Liver (tissue), 9 donors: ENCODE results near the gene BCKDHA. TPM values are rescaled to one million over a fixed set of nuclear protein-coding genes. Genes with fewer than 3 reads are reported as not detected.

Experiments used
- DNase-seq: peaks from one replicate; pipeline ENCODE4 v3.0.0-alpha.2; 2017; ENCODE audit warnings: low spot score
- H3K27ac ChIP-seq, 2 donors: one replicate each; pipeline ENCODE4 v1.7.0; 2013; ENCODE audit warnings: inconsistent platforms in 2 of 2, low read length in 2 of 2, control low read depth in 1 of 2, low read depth in 1 of 2, mild to moderate bottlenecking in 1 of 2
- H3K27me3 ChIP-seq, 4 donors: one replicate each; pipeline versions ENCODE4 v1.6.1 to v1.7.0; 2013; ENCODE audit warnings: low read length in 3 of 4, inconsistent platforms in 1 of 4, mild to moderate bottlenecking in 1 of 4, moderate library complexity in 1 of 4; ENCODE audit not compliant: control insufficient read depth in 4 of 4, insufficient read depth in 4 of 4
- H3K36me3 ChIP-seq, 4 donors: one replicate each; pipeline versions ENCODE4 v1.6.1 to v1.7.0; 2013; ENCODE audit warnings: low read length in 3 of 4, mild to moderate bottlenecking in 3 of 4, low read depth in 1 of 4, moderate library complexity in 1 of 4; ENCODE audit not compliant: control insufficient read depth in 4 of 4, insufficient read depth in 3 of 4
- H3K4me1 ChIP-seq, 4 donors: one replicate each; pipeline versions ENCODE4 v1.6.1 to v1.7.0; 2013; ENCODE audit warnings: low read length in 3 of 4, mild to moderate bottlenecking in 3 of 4, moderate library complexity in 1 of 4; ENCODE audit not compliant: control insufficient read depth in 4 of 4, insufficient read depth in 4 of 4
- H3K4me3 ChIP-seq, 3 donors: one replicate each; pipeline versions ENCODE4 v1.6.1 to v1.7.0; 2013; ENCODE audit warnings: low read length in 3 of 3, control low read depth in 1 of 3, low read depth in 1 of 3, mild to moderate bottlenecking in 1 of 3
- H3K9ac ChIP-seq, 2 donors: one replicate each; pipeline ENCODE4 v1.7.0; 2013; ENCODE audit warnings: low read length in 2 of 2, mild to moderate bottlenecking in 2 of 2, moderate library complexity in 2 of 2, control low read depth in 1 of 2, low read depth in 1 of 2
- H3K9me3 ChIP-seq, 4 donors: one replicate each; pipeline versions ENCODE4 v1.6.1 to v1.7.0; 2013; ENCODE audit warnings: low read length in 3 of 4; ENCODE audit not compliant: control insufficient read depth in 4 of 4
- ATF3 ChIP-seq: IDR thresholded peaks from 2 replicates; pipeline ENCODE4 v1.6.1; 2016; ENCODE audit warnings: antibody characterized with exemption
- EGR1 ChIP-seq, 2 donors: IDR thresholded peaks; 2 replicates each; pipeline ENCODE4 v1.6.1; 2016 to 2018; ENCODE audit warnings: antibody characterized with exemption in 2 of 2, low read depth in 2 of 2
- GABPA ChIP-seq, 2 donors: IDR thresholded peaks in 1 of 2; conservative IDR thresholded peaks in 1 of 2; 2 replicates each; pipeline ENCODE4 v1.6.1; 2016; ENCODE audit warnings: antibody characterized with exemption in 2 of 2, mild to moderate bottlenecking in 1 of 2, moderate library complexity in 1 of 2
- HNF4A ChIP-seq, 2 donors: conservative IDR thresholded peaks; 2 replicates each; pipeline ENCODE4 v1.6.1; 2016; ENCODE audit warnings: antibody characterized with exemption in 2 of 2, mild to moderate bottlenecking in 2 of 2
- HNF4G ChIP-seq: IDR thresholded peaks from 2 replicates; pipeline ENCODE4 v1.6.1; 2016; ENCODE audit warnings: antibody characterized with exemption
- JUND ChIP-seq, 2 donors: IDR thresholded peaks; 2 replicates each; pipeline ENCODE4 v1.6.1; 2016; ENCODE audit warnings: antibody characterized with exemption in 2 of 2
- NR2F2 ChIP-seq: IDR thresholded peaks from 2 replicates; pipeline ENCODE4 v1.6.1; 2016; ENCODE audit warnings: antibody characterized with exemption
- RAD21 ChIP-seq, 2 donors: IDR thresholded peaks; 2 replicates each; pipeline ENCODE4 v1.6.1; 2016; ENCODE audit warnings: antibody characterized with exemption in 2 of 2, mild to moderate bottlenecking in 2 of 2
- RXRA ChIP-seq, 2 donors: IDR thresholded peaks; 2 replicates each; pipeline ENCODE4 v1.6.1; 2017 to 2018; ENCODE audit warnings: antibody characterized with exemption in 2 of 2, mild to moderate bottlenecking in 1 of 2
- SP1 ChIP-seq: IDR thresholded peaks from 2 replicates; pipeline ENCODE4 v1.6.1; 2018; ENCODE audit warnings: antibody characterized with exemption, mild to moderate bottlenecking
- TAF1 ChIP-seq: conservative IDR thresholded peaks from 2 replicates; pipeline ENCODE4 v1.6.1; 2016; ENCODE audit warnings: antibody characterized with exemption, mild to moderate bottlenecking
- YY1 ChIP-seq: IDR thresholded peaks from 2 replicates; pipeline ENCODE4 v1.6.1; 2016; ENCODE audit warnings: antibody characterized with exemption, mild to moderate bottlenecking
- WGBS: extraction: QIAGEN DNeasy Blood & Tissue Kit; methylation state at CpG from one replicate; pipeline ENCODE4 v1.1.7; 2013; 5-methylcytosine and 5-hydroxymethylcytosine counted together
- polyA plus RNA-seq, 2 donors: library from polyadenylated mRNA; stranded (reverse) in 1 of 2; unstranded in 1 of 2; fragments of 200-250 nt in 1 of 2; fragments of >200 nt in 1 of 2; fragmentation: Nextera tagmentation in 1 of 2; extraction: Ambion mirVana in 1 of 2; gene quantifications; one replicate each; pipeline versions ENCODE4 v1.2.1 to v1.2.3, GENCODE V29; 2013 to 2015
- total RNA-seq, 2 donors: library from RNA; depleted of rRNA; stranded (reverse); fragments of >200 nt; gene quantifications; one replicate each; pipeline ENCODE4 v1.2.3, GENCODE V29; 2014
- TF ChIP-seq, protein P1 (sequence below): IDR thresholded peaks from 2 replicates; pipeline ENCODE4 v1.6.1; 2016; ENCODE audit warnings: antibody characterized with exemption
- TF ChIP-seq, protein P2 (sequence below): IDR thresholded peaks from 2 replicates; pipeline ENCODE4 v1.6.1; 2016; ENCODE audit warnings: antibody characterized with exemption, mild to moderate bottlenecking
- TF ChIP-seq, protein P3 (sequence below): fragments of 150-350 bp; IDR thresholded peaks from 2 replicates; pipeline ENCODE4 v1.5.1; 2017; ENCODE audit warnings: improper control_type of control experiment, low read depth, low read length; ENCODE audit not compliant: missing input control
- donor health status: healthy.
- donor health status: healthy.
- donor health status: healthy.
- donor health status: healthy.
- donor health status: healthy.

The BCKDHA gene
- total and polyA plus RNA-seq, 4 donors = 38.5 to 91.4 (median 63.7) TPM

- WGBS = 78% methylated on average over 15 of the region's 15 CpGs
- no peak overlapping the region for H3K9ac ChIP-seq
- peaks cover 0 to 7% (median under 1%) of the 10 kb centered on the region in 4 donors for H3K36me3 ChIP-seq
- no peak for TF ChIP-seq HNF4A (conservative IDR thresholded peaks at IDR 0.05)
- no peak for TF ChIP-seq NR2F2
- no peak for TF ChIP-seq RXRA (IDR thresholded peaks at IDR 0.05)
- TF ChIP-seq SP1 = no peak
- no peak for TF ChIP-seq GABPA (IDR thresholded peaks at IDR 0.05 in 1 of 2, conservative IDR thresholded peaks at IDR 0.05 in 1 of 2)
- TF ChIP-seq, protein P1, sequence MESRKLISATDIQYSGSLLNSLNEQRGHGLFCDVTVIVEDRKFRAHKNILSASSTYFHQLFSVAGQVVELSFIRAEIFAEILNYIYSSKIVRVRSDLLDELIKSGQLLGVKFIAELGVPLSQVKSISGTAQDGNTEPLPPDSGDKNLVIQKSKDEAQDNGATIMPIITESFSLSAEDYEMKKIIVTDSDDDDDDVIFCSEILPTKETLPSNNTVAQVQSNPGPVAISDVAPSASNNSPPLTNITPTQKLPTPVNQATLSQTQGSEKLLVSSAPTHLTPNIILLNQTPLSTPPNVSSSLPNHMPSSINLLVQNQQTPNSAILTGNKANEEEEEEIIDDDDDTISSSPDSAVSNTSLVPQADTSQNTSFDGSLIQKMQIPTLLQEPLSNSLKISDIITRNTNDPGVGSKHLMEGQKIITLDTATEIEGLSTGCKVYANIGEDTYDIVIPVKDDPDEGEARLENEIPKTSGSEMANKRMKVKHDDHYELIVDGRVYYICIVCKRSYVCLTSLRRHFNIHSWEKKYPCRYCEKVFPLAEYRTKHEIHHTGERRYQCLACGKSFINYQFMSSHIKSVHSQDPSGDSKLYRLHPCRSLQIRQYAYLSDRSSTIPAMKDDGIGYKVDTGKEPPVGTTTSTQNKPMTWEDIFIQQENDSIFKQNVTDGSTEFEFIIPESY = no peak
- no peak for TF ChIP-seq TAF1
- no peak for TF ChIP-seq YY1
- TF ChIP-seq, protein P2, sequence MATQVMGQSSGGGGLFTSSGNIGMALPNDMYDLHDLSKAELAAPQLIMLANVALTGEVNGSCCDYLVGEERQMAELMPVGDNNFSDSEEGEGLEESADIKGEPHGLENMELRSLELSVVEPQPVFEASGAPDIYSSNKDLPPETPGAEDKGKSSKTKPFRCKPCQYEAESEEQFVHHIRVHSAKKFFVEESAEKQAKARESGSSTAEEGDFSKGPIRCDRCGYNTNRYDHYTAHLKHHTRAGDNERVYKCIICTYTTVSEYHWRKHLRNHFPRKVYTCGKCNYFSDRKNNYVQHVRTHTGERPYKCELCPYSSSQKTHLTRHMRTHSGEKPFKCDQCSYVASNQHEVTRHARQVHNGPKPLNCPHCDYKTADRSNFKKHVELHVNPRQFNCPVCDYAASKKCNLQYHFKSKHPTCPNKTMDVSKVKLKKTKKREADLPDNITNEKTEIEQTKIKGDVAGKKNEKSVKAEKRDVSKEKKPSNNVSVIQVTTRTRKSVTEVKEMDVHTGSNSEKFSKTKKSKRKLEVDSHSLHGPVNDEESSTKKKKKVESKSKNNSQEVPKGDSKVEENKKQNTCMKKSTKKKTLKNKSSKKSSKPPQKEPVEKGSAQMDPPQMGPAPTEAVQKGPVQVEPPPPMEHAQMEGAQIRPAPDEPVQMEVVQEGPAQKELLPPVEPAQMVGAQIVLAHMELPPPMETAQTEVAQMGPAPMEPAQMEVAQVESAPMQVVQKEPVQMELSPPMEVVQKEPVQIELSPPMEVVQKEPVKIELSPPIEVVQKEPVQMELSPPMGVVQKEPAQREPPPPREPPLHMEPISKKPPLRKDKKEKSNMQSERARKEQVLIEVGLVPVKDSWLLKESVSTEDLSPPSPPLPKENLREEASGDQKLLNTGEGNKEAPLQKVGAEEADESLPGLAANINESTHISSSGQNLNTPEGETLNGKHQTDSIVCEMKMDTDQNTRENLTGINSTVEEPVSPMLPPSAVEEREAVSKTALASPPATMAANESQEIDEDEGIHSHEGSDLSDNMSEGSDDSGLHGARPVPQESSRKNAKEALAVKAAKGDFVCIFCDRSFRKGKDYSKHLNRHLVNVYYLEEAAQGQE = no peak
- TF ChIP-seq, protein P3, sequence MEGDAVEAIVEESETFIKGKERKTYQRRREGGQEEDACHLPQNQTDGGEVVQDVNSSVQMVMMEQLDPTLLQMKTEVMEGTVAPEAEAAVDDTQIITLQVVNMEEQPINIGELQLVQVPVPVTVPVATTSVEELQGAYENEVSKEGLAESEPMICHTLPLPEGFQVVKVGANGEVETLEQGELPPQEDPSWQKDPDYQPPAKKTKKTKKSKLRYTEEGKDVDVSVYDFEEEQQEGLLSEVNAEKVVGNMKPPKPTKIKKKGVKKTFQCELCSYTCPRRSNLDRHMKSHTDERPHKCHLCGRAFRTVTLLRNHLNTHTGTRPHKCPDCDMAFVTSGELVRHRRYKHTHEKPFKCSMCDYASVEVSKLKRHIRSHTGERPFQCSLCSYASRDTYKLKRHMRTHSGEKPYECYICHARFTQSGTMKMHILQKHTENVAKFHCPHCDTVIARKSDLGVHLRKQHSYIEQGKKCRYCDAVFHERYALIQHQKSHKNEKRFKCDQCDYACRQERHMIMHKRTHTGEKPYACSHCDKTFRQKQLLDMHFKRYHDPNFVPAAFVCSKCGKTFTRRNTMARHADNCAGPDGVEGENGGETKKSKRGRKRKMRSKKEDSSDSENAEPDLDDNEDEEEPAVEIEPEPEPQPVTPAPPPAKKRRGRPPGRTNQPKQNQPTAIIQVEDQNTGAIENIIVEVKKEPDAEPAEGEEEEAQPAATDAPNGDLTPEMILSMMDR = no peak
- TF ChIP-seq JUND (IDR thresholded peaks at IDR 0.05) = no peak
- no peak for TF ChIP-seq RAD21 (IDR thresholded peaks at IDR 0.05)
- no peak for TF ChIP-seq HNF4G
- TF ChIP-seq EGR1 (IDR thresholded peaks at IDR 0.05; ENCODE audit: low read depth in 2 of 2) = no peak
- no peak for TF ChIP-seq ATF3
- peaks cover 0 to 3% (median 0%) of the 10 kb centered on the region in 4 donors for H3K27me3 ChIP-seq
- no peak overlapping the region for H3K4me3 ChIP-seq
- no peak overlapping the region for H3K27ac ChIP-seq
- peaks cover 0 to 13% (median 6%) of the 10 kb centered on the region in 4 donors for H3K4me1 ChIP-seq
- DNase-seq = no peak
- H3K9me3 ChIP-seq = no peaks in the 10 kb centered on the region
Observed at GRCh38 chr19:41441321-41441945, 43.8 kb downstream of the BCKDHA start.
